ENCODE measurements around the gene DOCK10. TPM values are rescaled to one million over a fixed set of nuclear protein-coding genes. Genes with fewer than 3 reads are reported as not detected.

DOCK10 gene
- total RNA-seq, 1 donor from 2014 or later: 4.1 TPM

DNA sequence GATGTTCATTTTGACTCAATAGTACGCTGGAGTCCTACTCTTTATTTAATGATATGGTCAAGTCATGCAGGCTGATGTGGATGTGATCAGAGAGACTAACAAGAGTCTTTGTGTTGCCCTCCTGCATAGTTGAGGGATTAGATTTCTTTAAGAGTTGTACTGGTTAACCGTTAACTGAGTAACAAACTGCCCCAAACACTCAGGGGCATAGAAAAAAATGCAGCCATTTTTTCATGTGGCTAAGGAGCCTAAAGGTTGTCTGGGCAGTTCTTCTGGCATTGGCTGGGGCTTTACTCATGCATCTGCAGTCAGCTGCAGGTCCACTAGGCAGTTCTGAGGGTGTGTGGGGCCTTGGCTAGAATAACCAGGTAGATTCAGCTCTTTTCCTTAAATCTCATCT is 32.5 kb downstream of the DOCK10 start:
- DNase-seq: no peak

DNA sequence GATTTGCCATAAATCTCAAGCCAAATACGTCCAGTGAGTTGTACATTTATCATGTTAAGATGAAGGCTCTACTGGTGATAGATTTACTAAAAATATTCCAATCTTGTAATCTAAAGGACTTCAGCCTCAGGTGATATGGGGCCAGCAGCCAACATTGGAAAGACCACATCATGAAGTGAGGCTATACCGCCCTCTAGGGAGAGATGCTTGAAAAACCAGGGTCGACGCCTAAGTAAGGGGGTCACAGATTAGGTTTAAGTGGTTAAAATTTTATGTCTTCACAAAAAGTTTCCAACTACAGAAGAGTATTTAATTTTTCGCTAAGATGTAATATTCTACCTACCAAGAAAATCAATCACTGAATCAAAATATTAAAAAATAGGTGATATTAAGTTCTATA is 33.3 kb downstream of the DOCK10 start:
- peak; percentile 64 for DNase-seq

DNA sequence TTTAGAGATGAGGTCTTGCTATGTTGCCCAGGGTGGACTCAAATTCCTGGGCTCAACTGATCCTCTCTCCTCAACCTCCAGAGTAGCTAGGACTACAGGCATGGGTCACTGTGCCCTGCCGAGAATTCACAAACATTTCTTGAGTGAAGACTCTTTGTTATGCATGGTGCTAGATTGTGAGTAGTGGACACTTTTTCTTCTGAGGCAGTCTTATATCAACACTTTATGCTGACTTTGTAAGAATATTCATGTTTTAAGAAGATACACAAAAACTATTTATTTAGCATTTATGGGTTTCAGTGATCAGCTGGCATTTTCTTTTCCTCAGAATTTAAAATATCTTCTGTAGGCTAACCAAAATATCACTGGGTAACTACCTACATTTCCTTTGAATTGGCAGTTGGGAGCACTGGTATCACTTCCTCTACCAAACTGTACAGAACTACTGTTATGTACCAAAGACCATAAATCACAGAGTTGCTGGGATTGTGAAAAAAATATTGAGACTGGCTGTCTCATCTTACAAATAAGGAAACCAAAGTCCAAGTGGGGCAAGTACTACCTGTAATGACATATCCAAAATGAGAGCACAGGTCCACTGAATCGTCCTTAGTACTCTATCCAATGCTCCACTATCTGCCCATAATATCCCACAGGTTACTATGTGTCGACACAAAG is 34.0 kb downstream of the DOCK10 start:
- no peak for DNase-seq

DNA sequence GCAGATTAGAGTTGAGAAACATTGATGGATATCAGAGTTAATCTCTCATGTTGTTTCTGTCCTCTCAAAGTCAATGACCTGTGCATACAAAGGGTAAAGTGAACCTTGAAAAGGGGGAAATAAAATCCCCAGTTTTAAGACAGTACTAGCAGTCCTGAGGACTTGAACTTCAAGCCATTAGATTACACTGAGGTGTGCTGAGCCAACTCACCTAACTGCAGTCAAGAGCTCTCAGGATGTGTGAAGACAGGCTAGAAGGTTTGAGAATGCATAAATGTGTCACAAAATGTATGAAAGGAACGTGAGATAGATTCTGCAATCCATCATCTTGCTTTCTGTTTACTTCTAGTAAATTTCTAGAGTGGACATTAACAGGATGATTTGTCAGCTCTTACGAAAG is 35.5 kb downstream of the DOCK10 start:
- DNase-seq: no peak

DNA sequence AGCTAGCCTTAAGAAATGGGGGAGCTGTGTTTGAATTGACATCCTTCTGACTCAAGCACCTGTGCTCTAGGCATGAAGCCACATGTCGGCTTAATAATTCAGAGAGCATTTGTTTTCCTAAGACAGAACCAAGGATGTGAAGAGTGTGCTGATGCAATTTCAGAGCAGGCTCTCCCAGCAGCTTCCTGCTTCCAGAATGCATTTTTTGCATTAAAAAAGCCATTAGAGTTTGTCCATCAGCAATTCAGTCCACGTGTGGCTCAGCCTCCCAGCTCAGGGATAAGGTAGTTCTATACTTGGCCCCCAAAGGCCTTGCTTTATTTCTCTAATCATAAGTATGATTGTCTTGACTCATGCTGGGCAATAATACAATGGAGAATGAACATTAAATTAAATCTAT is 37.7 kb downstream of the DOCK10 start:
- DNase-seq: no peak

DNA sequence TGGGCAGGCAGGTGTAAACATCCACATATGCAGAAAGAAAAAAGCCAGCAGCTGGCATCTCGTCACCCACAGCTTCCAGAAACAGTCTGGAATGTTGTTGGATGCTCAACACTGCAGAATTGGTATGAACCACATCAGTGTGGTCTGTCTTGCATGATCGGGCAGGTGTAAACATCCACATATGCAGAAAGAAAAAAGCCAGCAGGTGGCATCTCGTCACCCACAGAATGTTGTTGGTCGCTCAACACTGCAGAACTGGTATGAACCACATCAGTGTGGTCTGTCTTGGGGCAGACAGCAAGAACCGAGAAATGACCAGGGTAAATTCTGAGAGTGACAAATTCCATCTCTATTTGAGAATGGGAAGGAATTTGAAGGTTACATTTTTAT is 39.6 kb downstream of the DOCK10 start:
- no peak for DNase-seq

DNA sequence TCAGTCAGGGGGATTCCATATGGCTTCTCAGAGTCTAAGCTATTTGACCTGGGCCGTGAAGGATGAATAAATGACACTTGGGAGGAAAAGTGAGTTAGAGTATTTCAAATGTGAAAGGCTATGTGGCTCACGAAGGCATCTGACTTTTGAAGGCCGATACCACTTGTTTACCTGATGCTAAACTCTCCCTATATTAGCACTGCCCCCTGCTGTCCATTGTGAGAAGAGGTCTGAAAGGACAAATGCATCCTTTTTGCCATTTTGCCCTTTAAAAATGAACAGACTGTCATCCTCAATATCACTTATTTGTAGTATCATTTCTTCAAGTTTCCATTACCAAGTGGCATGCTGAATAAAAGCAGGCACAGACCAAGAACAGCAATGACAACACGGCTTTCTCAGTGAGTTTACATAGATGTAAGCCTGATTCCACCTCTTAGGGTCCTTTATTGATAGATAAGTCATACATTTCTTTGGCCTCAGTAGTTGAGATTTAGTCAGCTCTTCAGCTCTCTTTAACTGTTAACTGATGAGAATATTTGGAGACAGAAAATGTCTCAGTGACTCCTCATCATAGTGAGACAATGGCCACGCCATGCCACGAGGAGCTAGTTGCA is 40.1 kb downstream of the DOCK10 start:
- peak; percentile 87 for DNase-seq

DNA sequence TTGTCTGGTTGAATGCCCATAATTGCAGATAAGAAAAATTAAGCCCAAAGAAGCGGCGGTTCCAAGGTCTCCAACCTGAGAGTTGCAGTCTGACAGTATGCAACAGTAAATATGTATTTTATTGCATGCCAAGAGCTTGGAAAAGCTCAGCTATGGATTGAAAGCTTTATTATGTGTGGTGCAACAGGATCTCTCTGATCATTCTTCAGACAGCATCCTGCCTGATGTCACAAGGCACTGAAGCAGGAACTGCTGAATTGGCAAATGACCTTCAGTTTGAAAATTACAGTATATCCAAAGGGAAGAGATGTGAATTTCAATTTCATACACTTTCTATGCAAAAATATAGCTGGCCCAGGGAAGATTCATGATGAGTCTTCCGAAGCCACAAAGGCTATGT is 42.5 kb downstream of the DOCK10 start:
- peak; percentile 10 for DNase-seq

DNA sequence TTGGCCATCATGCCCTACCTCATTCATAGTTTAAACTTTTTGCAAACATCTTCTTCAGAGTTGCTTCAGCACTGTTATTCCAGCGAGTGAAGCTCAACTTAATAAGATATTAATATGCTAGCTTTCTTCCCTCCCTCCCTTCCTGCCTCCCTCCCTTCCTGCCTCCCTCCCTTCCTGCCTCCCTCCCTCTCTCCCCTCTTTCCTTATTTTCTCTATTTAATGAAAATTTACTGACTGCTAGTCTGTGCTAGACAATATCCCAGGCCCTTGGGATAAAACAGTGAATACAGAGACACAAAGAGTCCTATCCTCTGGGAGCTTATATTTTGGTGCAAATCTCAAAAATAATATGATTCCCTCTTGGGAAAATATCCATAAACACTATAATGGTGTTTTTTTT is 42.9 kb downstream of the DOCK10 start:
- DNase-seq: no peak

DNA sequence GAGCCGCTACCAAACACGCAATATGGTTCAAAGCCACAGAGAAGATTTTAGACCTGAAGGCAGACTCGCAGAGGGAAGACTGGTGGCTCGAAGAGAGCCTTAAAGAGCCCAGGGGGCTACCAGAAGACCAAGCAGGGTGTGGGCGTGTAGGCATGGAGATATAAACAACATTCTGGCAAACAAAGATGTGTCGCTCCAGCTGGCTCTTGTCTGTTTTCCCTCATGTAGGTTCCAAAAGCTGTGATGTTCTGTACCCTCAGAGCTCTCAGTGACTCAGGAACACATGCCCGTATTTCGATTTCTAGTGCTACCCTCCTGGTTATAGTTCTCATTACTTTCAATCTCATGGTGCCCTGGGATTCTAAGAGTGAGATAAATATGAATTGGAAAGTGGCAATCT is 44.5 kb downstream of the DOCK10 start:
- no peak for DNase-seq

DNA sequence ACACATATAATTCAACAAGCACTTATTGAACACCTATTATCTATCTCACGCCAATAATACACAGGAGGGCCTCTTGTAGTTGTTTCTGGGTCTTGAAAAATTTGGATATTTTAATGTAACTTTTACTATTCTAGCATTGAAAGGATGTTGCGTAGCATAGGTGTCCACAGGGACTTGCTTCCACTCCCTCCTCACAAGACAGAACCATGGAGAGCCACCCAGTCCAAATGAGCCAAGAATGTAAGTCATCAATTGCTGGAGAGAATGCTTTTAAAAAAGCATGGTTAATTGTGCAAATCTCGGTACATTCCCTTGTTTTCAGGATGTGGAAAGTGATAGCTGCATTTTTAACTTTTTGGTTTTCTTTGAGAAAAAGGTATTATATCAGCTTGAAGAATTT is 46.8 kb downstream of the DOCK10 start:
- no peak for DNase-seq

DNA sequence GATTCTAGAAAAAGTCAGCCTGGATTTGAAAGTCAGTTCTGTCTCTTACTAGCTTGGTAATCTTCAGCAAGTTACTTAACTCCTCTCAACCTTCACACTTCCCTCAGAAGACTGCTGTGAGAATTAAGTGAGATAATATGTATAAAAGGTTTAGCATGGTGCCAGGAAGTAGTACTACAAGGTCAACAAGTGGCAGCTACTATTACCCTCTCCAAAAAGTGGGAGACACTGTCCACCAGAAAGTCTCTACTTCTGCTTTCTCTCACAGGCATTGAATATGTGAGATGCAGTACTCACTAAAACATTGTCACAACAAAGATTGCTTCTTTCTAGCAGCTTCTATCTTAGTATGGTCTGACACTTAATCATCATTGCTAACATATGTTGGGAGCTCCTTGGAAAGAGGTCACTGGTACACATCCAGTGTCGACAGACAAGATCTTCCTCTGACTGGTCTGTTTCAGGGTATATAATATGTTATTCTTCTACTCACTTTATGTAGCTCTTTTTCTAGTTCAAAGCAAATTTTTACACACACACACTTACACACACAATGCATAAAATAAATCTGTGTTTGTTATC is 47.9 kb downstream of the DOCK10 start:
- no peak for DNase-seq

DNA sequence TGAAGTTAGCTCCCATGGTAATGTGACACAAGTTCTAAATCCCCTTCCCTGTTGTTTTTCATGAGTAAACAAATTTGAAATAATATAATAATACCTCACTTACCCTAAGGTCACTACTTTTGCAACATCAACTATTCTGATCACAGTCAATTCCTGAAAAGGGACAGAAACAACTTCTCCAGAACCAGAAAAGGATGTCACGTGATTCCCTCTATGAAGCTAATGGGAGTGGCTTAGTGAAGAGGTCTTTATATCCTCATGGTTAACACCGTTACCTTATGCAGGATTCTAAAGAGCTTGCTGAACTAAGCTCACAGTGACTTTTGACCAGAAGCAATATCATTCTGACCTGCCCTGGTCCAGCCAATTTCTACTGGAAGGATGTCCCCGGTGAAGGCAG is 51.6 kb downstream of the DOCK10 start:
- DNase-seq: no peak

DNA sequence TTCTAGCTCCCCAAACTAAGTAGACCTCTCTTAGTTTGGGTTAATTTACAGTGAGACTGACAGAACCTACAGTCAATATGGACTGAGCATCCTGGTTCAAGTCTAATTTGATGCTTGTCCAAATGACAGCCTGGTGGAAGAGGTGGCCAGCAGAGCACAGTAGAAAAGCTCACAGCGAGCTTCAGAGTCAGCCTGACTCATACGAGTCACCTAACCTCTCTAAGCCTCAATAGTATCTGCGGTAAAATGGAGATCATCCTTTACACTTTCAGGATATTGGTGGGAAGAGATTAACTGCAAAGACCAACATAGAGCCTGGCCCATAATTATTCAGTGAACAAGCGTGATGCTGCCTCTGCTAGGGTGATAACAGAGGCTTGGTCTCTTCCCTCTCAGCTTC is 54.5 kb downstream of the DOCK10 start:
- no peak for DNase-seq

DNA sequence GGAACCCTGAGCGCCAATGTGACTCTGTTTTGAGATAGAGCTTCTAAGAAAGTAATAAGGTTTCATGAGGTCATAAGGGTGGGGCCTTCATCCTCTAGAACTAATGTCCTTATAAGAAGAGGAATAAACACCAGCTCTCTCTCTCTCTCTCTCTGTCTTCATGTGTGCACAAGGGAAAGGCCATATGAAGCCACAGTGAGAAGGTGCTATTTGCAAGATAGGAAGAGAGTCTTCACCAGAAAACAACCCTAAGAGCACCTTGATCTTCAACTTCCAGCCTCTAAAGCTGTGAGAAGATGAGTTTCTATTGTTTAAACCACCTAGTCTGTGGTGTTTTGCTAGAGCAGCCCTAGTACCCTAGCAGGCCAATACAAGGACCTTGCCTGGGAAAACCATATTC is 55.8 kb downstream of the DOCK10 start:
- DNase-seq: no peak

DNA sequence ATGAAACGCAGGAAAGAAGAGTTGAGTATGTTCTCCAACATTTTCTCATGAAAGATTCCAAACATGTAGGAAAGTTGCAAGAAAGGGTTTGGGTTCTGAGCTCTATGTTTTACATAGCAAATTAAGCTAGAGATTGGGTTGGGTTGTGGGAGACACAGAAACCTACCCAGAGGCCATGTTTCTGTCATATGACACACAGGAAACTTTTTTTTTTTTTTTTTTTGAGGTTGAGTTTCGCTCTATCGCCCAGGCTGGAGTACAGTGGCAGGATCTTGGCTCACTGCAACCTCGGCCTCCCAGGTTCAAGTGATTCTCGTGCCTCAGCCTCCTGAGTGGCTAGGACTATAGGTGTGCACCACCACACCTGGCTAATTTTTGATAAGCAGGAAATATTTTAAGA is 57.6 kb downstream of the DOCK10 start:
- DNase-seq: no peak

DNA sequence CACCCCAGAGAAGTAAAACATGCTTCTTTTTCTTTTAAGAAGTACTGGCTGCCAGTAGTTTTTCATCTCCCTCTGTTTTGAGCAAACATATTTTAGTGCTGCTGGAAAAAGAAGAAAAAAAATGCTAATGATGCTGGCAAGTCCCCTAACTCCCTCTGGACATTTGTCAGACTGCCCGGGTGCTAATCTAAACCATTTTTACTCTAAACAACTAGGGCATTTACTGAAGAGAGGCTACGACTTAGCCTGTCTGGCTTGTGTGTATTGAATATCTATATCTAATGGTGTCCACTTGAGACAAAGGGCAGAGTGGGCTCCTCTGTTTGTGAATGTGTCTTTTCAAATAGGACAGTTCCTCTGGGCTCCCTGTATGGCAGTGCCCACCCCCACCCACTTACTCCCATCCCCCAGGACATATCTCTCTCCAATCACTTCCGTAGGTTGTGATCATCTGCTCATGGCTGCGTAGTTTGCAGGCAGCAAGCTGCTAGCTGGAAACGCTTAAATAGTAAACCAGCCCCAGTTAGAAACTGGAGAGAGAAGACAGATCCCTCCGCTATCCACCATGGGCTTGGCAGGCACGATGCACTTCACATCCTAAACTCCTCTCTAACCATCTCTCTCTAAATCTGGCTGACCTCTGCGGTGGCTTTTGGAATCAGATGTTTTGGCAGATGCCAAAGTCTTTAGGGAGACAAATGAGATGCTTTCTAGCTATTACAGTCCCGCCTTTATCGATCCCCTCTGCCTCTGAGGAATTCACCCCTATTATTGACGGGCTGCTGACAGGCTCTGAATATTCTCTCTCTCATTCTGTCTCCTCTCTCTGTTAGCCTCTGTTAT is 58.3 kb downstream of the DOCK10 start:
- DNase-seq: no peak

DNA sequence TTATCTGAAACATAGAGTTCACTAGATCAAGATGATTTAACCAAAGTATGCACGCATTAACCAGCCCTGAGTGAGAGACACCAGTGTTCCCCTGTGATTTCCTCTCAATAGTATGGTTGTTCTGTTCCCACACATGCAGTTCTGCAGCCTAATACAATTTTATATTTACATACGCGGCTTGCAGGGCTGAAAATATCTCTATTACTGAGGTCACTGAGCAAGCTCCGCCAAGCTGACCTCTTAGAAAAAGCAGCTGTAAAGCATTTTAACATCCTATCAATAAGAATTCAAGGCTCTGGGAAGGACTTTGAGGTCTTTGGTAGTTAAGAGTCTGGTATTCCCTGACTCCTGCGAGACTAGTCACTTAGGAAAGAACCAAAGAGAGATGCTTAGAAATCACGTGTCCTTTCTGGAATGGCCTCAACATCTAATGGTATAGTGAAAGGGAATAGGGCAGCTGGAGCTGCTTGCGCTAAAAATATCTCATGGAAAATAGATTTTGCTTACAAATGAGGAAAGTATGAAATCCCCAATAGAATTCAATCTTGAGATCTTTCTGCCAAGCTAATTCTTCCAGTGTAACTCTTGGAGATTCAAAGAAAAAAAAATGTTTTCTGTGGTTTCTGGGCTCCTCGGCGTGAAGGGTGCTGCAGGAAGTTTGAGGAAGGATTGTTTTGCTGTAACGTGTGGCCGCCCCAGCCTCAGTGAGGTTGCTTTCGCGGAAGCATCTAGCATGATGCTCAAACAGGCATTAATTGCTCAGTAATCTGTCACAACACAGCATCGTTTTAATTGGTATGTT is 59.2 kb downstream of the DOCK10 start:
- DNase-seq: no peak

DNA sequence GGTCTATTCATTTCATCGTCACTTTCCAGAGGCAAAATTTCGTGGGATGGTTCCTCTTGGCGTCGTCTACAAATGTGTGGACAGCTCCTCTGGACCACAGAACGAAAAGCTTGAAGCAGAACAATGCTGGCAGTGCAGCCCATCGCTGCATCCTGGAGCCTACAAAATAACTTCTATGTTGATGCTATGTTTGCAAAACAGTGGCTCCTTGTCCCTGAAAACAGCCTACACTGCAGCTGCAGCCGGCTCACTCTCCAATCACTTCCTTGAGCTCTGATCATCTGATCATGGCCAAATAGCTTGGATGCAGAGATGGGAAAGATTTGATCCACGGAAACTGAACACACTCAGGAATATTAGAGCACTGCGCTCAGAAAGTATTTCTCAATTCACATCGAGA is 60.0 kb downstream of the DOCK10 start:
- peak; percentile 6 for DNase-seq

DNA sequence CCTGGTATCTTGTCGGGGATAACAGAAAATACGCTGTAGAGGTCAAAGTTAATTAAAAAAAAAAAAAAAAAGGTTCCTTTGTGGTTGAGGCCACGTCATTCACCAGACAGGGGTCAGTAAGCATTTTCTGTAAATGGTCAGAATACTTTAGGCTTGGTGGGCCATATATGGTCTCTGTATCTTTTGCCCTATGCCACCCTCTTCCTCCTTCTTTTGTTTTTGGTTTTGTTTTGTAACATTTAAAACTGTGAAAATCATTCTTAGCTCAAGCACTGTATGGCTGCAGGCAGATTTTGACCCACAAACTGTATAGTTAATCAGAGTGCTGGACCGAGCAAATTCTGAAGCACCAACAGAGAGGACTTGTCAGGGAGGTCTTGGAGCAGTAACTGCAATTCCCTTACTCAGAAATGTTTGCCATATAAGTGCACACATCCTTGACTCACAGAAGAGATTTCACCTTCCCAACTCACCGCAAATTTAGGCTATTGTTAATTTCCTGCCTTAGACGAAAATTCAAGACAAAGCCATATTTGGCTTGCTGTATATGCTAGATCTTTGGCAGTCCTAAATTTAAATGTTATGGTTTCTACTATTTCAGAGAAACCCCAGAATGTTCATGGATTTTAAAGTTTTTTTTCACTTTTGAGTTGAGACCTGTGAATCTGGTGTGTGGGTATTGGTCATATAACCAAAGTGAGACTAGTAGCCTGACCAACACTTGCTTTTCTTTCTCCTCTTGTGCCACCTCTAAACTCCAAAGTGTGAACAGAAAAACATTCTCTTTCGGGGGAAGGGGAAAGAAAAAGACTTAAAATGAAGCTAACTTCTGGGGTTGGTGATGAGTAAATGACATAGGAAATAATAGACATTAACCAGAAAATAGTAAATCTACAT is 65.4 kb downstream of the DOCK10 start:
- DNase-seq: no peak

DNA sequence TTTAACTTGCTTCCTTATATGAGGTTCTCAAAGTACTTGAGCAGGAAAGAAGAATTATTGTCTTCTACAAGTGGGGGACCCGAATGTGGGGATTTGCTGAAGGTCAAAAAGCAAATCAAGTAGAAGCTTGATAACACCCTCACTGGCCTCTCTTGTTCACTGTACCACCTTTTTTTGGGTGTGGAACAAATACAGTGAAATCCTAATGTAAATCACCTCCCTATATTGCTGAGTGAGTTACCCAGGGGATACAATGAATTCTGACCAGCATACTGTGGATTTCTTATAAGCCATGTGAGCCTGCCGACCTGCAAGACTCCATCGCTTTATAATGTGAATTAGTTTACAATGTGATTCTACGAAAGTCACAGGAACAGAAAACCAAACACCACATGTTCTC is 66.5 kb downstream of the DOCK10 start:
- no peak for DNase-seq

Data from dermis blood vessel endothelial cell (primary cell).